OCI-LY3 (cell line): ENCODE data around the gene NOXO1.
"Not testable (repeated sequence)": the region's sequence is repeated elsewhere in the genome, so short reads cannot be mapped to it uniquely, and the experiment has no call there.

ENCODE experiments used
- CTCF ChIP-seq: fragments of 200-600, 300-600 bp; sonication (generic); IDR thresholded peaks from 2 replicates; pipeline ENCODE4 v1.5.1; 2014; ENCODE audit warnings: antibody characterized with exemption, low read length, low read depth
- EZH2phosphoT487 ChIP-seq: fragments of 200-600 bp; shearing (Covaris generic); IDR thresholded peaks from 2 replicates; pipeline ENCODE4 v1.6.1; 2018; ENCODE audit warnings: antibody characterized with exemption, mixed run types, low read depth

GRCh38 chr16:2011726-2012125, 30.5 kb upstream of the NOXO1 start:
- TF ChIP-seq CTCF, EZH2phosphoT487: not testable (repeated sequence)
